Activated CD4-positive, alpha-beta T cell treated with anti-CD3 and anti-CD28 coated beads for 24 hours (primary cell): ENCODE measurements around the gene SHISA2.

ENCODE experiments used
- DNase-seq, 2 donors: peaks; one replicate each; pipeline ENCODE4 v3.0.0-alpha.2; 2020; ENCODE audit warnings: low read depth in 2 of 2

Gene SHISA2

GRCh38 chr13:26048741-26049140 is 3.1 kb downstream of the SHISA2 start:
- DNase-seq: no peak

DNA sequence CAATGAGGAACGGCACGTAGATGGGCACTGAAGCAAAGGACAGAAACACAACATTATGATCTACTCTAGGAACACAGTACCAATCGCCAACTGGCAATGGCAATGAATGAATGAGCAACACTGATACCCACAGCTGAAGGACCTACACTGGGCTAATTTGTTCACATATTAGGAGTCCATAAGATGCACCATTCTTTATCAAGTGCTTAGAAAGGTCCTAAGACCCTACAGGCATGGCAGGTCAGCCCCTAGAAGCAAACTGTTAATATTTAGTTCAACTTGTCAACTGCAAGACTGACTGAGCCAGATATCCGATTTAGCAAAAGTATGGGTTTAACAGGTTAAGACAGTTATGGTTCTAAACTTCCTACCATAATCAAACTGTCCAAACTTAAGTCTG is 4.8 kb downstream of the SHISA2 start:
- DNase-seq: no peak

DNA sequence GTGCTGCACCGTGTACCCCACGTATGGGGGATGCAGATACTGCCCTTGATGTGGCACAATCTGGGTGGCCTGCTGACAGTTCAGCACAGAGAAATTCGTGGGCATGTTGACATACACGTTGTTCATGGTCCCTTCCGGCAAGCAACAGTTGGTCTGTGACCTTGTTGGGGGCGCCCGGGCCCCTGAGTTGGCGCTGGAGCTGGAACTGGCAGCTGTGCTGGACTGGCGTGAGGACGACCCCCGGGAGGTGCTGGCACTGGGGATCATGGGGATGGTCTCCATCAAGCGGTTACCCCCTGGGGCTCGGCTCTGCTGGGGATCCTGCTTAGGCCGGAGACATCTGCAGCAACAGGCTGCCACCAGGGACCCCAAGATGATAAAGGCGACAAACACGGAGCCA is 5.2 kb downstream of the SHISA2 start:
- DNase-seq: no peak

GRCh38 chr13:26045142-26045541 is 6.7 kb downstream of the SHISA2 start:
- DNase-seq: no peak

DNA sequence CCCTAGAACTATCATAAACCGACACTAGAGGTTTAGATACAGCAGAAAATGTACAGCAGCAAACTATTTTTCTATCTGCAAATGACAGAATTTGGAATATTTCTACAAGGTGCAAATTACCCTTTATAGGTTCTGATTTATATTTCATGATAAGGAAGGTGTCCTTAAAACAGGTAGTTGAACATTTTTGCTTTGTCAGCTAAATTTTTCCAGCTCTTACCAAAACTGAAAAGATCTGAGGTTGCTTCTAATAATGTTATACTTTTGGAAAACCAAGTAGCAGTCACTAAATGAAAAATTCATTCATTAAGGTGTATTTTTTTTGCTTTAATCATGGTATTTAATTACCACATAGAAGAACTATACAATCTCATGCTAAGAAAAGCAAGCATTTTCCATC is 9.0 kb downstream of the SHISA2 start:
- DNase-seq: no peak

DNA sequence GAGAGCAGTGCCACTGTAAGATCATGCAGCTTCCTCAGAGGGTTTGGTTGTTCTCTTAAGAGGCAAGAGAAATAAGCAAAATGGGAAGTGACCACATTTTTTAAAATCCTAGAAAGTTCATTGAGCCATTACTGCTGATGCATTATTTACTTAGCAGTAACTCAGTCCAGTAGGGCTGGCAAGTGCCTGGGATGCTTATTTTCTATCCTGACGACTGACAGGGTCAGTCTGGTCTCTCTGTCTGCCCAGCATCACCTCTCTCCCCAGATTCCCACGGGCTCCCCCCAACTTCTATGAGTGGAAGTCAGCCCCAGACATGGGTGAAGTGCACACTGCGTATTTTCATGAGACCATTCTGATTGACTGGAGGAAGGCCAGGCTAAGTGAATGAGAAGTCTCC is 10.4 kb downstream of the SHISA2 start:
- no peak for DNase-seq

- no peak for DNase-seq
Observed at GRCh38 chr13:26038931-26039475, 12.8 kb downstream of the SHISA2 start.

DNA sequence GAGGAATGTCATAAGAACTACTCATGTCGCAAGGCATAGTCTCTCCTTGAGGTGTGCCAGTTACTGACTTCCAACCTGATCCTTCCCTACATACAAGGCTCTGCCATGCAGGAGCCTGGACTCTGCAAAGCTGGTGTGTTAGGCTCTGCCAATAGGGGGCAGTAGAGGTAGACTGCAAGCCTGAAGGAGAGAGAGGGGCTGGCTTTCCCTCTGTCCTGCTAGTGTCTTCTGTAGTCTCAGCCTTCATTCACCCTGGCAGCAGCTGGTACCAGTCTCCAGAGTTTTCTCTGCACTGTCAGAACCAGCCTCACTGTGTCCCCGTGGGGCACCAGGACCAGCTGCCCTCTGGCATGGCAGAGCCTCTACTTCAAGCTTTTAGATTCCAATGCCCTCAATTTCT is 14.5 kb downstream of the SHISA2 start:
- DNase-seq: no peak

DNA sequence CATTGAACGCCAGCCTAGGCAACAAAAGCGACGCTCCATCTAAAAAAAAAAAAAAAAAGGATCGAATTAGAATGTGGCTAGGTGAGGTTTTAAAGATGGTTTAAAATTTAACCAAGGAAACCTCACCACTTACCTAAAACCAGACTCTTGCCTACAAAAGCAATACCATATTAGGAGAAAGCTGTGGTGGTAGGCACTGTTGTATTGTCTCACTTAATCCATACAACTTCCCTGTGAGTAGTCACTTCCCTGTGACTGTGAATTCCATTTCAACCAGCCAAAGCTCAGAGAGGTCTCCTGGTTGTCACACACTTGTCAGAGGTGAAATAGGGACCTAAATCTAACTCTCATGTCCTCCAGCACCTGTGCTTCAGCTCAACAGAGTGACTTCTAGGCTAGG is 15.4 kb downstream of the SHISA2 start:
- DNase-seq: no peak

DNA sequence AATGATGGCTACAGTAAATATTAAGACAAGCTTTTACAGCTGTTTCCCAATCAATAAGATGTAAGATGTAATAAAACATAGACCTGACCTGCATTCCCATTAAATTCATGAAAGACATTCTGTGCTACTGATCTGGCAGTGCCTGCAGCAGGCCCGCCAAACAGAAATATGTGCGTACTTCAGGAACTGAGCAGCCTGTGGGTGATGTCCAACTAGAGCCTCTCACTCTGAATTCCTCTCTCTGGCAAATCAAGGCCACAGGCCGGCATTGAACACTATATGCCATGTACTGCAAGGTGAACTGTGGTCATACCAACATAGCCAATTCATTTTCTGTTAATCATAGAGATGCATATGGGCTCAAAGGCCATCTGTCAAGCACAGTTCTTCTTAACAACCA is 17.8 kb downstream of the SHISA2 start:
- no peak for DNase-seq

GRCh38 chr13:26030331-26030730 is 21.5 kb downstream of the SHISA2 start:
- DNase-seq: no peak

DNA sequence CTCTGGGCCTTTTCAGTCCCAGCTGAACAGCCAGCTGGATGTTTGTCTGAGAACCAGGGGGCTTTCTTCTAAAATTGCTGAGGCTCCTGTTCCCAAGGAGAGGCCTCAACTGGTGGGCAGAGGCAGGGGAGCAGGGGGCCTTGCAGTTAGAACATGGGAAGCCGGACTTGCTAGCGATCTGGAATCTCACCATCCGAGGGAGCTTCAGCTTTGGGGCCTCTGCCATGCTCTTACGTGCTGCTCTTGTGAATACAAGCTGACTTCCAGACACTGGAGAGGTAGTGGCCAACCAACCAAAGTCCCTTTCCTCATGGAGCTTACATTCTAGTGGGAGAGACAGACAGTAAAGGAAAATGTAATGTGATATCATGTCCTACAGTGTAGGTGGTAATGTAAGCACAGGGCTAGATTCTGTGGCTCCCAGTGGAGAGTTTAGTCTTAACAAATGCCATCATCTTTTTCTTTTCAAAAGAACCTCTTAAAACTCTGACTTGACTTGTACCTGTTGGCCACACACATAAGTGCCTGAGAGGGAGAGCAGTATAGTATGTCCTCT is 22.2 kb downstream of the SHISA2 start:
- DNase-seq: no peak

GRCh38 chr13:26026211-26026610 is 25.6 kb downstream of the SHISA2 start:
- DNase-seq: no peak

GRCh38 chr13:26025771-26026170 is 26.0 kb downstream of the SHISA2 start:
- no peak for DNase-seq

- no peak for DNase-seq
Observed at GRCh38 chr13:26025196-26025595, 26.6 kb downstream of the SHISA2 start.

DNA sequence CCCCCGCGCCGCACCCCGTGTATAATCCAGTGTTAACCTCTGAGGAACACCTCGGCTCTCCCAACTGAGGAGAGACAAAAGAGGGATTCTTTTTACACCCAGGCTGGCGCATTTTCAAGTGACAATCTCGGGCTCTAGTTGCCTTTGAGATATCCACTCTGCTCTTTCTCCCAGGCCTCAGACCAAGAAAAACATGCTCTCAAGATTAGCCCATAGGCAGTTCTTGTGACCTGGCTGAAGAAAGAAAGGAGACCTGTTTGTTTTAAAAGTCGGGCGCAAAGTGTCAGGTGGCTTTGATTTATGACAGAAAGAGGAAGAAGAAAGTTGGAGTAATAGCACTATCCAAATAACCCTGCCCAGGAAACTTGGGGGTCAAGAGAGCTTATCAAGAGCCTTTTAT is 27.3 kb downstream of the SHISA2 start:
- DNase-seq: no peak

DNA sequence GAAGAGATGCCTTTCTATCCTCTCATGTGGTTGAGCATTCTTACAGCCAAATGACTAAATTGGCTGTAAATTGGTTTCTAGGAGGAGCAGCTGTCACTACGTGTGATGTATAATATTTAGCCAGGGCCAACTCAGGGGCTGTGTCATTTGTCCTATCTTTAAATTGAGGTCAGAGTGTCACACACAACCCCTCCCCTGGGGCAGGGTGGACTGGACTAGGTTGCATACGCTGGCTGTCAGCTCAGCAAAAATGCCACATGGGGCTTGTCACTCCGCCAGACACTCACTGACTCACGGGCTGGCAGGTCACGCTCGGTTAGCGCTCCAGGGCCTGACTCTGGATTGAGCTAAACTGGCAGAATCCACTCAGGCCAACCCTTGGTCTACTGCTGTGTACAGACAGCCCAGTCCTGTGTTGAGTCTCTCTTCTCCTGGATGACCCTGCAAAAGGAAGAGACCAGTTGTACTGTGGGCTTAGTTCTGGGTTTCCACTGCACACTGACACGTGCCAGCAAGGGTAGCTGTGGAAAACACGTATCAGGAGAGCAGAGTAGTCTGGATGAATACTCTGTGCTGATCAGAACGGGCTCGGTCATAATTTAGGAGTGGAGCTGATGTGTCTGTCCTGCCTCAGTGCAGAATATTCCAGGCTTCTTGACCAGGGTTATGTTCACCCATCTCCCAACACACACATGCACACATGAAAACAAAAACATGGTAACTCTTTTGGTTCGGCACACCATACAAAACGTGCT is 29.1 kb downstream of the SHISA2 start:
- no peak for DNase-seq

DNA sequence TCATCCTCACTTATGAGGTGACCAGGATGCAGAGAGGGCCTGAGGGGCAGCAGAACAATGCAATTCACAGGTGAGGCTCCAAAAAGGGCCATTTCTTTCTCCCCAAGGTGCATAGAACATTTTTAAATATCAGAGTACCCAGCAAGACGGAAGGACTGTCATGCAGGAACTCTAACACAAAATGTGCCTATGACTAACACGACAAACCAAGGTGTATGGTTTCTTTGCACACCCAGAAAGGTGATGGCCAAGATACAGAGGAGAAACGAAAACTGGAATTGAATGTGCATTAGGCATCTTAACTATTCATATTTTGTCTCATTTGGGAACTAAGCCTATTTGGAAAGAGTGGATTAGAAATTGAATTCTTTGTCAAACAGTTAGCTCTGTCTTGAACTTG is 29.9 kb downstream of the SHISA2 start:
- no peak for DNase-seq

DNA sequence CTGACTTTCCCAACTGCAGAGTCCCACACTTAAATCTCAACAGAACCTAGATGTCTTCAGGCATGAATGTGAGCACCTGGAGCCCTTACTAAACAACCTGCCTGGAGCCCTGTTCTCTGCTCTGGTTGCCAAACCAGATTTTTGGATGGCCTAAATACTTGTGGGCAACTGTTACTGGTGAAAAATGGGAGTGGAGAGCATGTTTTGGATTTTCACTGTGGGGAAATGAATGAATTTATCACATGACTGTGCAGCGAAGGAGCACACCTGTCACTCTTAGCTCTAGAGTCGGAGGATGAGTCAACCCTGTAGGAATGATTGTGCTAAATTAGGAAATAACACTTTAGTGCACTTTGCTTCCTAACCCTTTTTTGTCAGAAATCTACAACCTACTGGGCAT is 30.3 kb downstream of the SHISA2 start:
- no peak for DNase-seq

- no peak for DNase-seq
Observed at GRCh38 chr13:26020891-26021290, 30.9 kb downstream of the SHISA2 start.

DNA sequence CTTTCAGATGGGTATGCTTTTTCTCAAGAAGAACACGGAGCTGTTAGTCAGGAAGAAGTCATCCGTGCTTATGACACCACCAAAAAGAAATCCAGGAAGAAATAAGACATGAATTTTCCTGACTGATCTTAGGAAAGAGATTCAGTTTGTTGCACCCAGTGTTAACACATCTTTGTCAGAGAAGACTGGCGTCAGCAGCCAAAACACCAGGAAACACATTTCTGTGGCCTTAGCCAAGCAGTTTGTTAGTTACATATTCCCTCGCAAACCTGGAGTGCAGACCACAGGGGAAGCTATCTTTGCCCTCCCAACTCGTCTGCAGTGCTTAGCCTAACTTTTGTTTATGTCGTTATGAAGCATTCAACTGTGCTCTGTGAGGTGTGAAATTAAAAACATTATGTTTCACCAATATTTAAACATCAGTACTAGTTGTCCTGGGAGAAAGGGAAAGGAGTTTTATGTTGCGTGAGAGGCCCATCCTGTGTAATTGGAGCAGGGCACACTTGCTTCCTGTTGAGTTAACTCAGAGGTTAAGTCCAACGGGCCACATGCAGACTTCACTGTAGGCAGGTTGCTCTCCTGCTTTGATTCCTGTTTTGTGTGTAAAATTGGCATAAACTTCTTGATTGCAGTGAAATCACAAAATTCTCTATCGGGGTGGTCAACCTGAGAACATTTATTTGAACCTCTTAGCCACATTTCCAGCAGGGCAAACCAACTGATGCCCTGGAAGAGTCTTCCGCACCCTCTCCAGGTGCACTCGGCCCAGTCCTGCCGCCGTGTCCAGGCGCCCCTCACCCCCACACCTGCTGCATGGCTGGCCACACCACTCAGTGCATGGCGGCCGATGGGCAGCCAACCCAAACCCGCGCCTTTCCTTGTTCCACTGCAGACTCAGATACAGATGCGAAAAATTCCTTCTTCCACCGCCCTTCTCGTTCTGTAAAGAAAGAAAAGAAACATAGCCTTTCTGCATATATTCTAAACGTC is 31.6 kb downstream of the SHISA2 start:
- DNase-seq: no peak

GRCh38 chr13:26019251-26019650 is 32.6 kb downstream of the SHISA2 start:
- DNase-seq: no peak
